HCT116 (cell line): Measurements from ENCODE around the gene ZNF532. TPM values are rescaled to one million over a fixed set of nuclear protein-coding genes. Genes with fewer than 3 reads are reported as not detected.

Experiments used
- ATAC-seq: fragments of 200-7000 bp; cut with Tn5 transposase; 2 replicates; pipeline ENCODE4 v1.9.1; 2020; ENCODE audit warnings: mild to moderate bottlenecking, moderate library complexity
- BruUV-seq: library from RNA; stranded (reverse); fragments of 400-500 nt; replicated peaks from 2 replicates; lab custom pipeline; 2021; lab: Mats Ljungman, UMichigan
- CTCF ChIA-PET: fragments of 300-600 bp; sonication (Branson Sonifier 250); formaldehyde crosslinking; loops from one replicate; lab custom pipeline; 2021; ENCODE audit warnings: antibody characterized with exemption; lab: Charles Lee
- POLR2A ChIA-PET: fragments of 300-600, 350-600 bp; sonication (Branson Sonifier 250); formaldehyde crosslinking; loops from one replicate; lab custom pipeline; 2021; ENCODE audit warnings: antibody characterized with exemption; lab: Charles Lee
- RAD21 ChIA-PET, 2 experiments: fragments of 300-600 bp; sonication (Branson Sonifier 250); formaldehyde crosslinking; loops; one replicate each; lab custom pipeline; 2023; ENCODE audit warnings: low total read pairs in 2 of 2; ENCODE audit not compliant: uncharacterized antibody in 2 of 2, unreplicated experiment in 2 of 2, low non-redundant PET in 1 of 2; lab: Charles Lee
- DNase-seq: peaks from one replicate; pipeline ENCODE4 v3.0.0-alpha.2; 2010; ENCODE audit warnings: low read depth, low spot score
- H2AFZ ChIP-seq: fragments of 200-600 bp; shearing (Covaris generic), sonication (generic); 2 replicates; pipeline ENCODE4 v1.6.1; 2017; ENCODE audit warnings: low read depth, mixed run types, mixed read lengths, antibody characterized with exemption, low read length; ENCODE audit not compliant: poor library complexity, severe bottlenecking
- H3K27ac ChIP-seq: 2 replicates; pipeline ENCODE4 v1.5.1; 2012; ENCODE audit warnings: low read depth, low read length
- H3K27me3 ChIP-seq: fragments of 200-600 bp; sonication (generic); 2 replicates; pipeline ENCODE4 v1.6.1; 2016; ENCODE audit warnings: mixed run types, low read length, mixed read lengths; ENCODE audit not compliant: insufficient read depth
- H3K36me3 ChIP-seq, 2 experiments: fragments of 200-500 bp in 1 of 2; fragments of 200-600 bp in 1 of 2; sonication (Bioruptor generic) in 1 of 2; sonication (generic) in 1 of 2; 2 replicates each; pipeline versions ENCODE4 v1.5.1 to v1.6.1; 2014 to 2016; ENCODE audit warnings: low read length in 2 of 2, inconsistent platforms in 1 of 2, mixed read lengths in 1 of 2, mixed run types in 1 of 2; ENCODE audit not compliant: insufficient read depth in 2 of 2, control insufficient read depth in 1 of 2
- H3K4me1 ChIP-seq, 2 experiments: fragments of 200-600 bp in 1 of 2; sonication (generic) in 1 of 2; 2 replicates each; pipeline versions ENCODE4 v1.5.1 to v1.6.1; 2012 to 2017; ENCODE audit warnings: low read length in 2 of 2, inconsistent platforms in 1 of 2, mild to moderate bottlenecking in 1 of 2, mixed read lengths in 1 of 2, mixed run types in 1 of 2, moderate library complexity in 1 of 2; ENCODE audit not compliant: insufficient read depth in 2 of 2, control insufficient read depth in 1 of 2
- H3K4me2 ChIP-seq: fragments of 200-600 bp; sonication (generic); 2 replicates; pipeline ENCODE4 v1.6.1; 2017; ENCODE audit warnings: mixed run types, low read length, mixed read lengths
- H3K4me3 ChIP-seq, 2 experiments: fragments of 200-600 bp in 1 of 2; sonication (generic) in 1 of 2; replicated peaks in 1 of 2; 2 replicates each; pipeline ENCODE4 v1.5.1; 2011 to 2016; ENCODE audit warnings: low read length in 2 of 2, control low read depth in 1 of 2, low read depth in 1 of 2, mild to moderate bottlenecking in 1 of 2, mixed read lengths in 1 of 2, mixed run types in 1 of 2
- H3K79me2 ChIP-seq: fragments of 200-600 bp; sonication (generic); 2 replicates; pipeline ENCODE4 v1.6.1; 2017; ENCODE audit warnings: mild to moderate bottlenecking, mixed run types, low read length, moderate library complexity, mixed read lengths; ENCODE audit not compliant: insufficient read depth
- H3K9ac ChIP-seq: fragments of 200-600 bp; sonication (generic); 2 replicates; pipeline ENCODE4 v1.6.1; 2016; ENCODE audit warnings: low read length, mixed read lengths
- H3K9me2 ChIP-seq: fragments of 200-600 bp; sonication (generic), shearing (Covaris generic); 2 replicates; pipeline ENCODE4 v1.6.1; 2017; ENCODE audit warnings: mixed run types, mild to moderate bottlenecking, moderate library complexity; ENCODE audit not compliant: insufficient read depth
- H3K9me3 ChIP-seq, 2 experiments: fragments of 200-500 bp in 1 of 2; fragments of 200-600 bp in 1 of 2; sonication (Bioruptor generic) in 1 of 2; sonication (generic) in 1 of 2; 2 replicates each; pipeline ENCODE4 v1.6.1; 2014 to 2017; ENCODE audit warnings: low read length in 2 of 2, mixed read lengths in 2 of 2, inconsistent platforms in 1 of 2, low read depth in 1 of 2, mild to moderate bottlenecking in 1 of 2, mixed run types in 1 of 2, moderate library complexity in 1 of 2; ENCODE audit not compliant: control insufficient read depth in 1 of 2, insufficient read depth in 1 of 2
- H4K20me1 ChIP-seq: fragments of 200-600 bp; sonication (generic), shearing (Covaris generic); 2 replicates; pipeline ENCODE4 v1.6.1; 2017; ENCODE audit warnings: mixed run types, mild to moderate bottlenecking, moderate library complexity; ENCODE audit not compliant: insufficient read depth
- CBX3 ChIP-seq: IDR thresholded peaks from 2 replicates; pipeline ENCODE4 v1.6.1; 2012; ENCODE audit warnings: low read depth
- EZH2phosphoT487 ChIP-seq: fragments of 200-600 bp; IDR thresholded peaks from 2 replicates; pipeline ENCODE4 v1.6.1; 2018; ENCODE audit warnings: antibody characterized with exemption, borderline replicate concordance
- MAX ChIP-seq: IDR thresholded peaks from 2 replicates; pipeline ENCODE4 v1.6.1; 2012
- POLR2AphosphoS5 ChIP-seq: IDR thresholded peaks from 2 replicates; pipeline ENCODE4 v1.6.1; 2011; ENCODE audit warnings: mild to moderate bottlenecking, low read depth, low read length, moderate library complexity
- SIN3A ChIP-seq: IDR thresholded peaks from 2 replicates; pipeline ENCODE4 v1.6.1; 2012; ENCODE audit warnings: low read depth
- YY1 ChIP-seq: IDR thresholded peaks from 2 replicates; pipeline ENCODE4 v1.6.1; 2011; ENCODE audit warnings: low read length, low read depth, moderate library complexity, mild to moderate bottlenecking; ENCODE audit not compliant: insufficient replicate concordance; ENCODE audit errors: extremely low read depth
- intact Hi-C: fragments of 100-400 bp; cut with micrococcal nuclease; formaldehyde crosslinking; loops from 2 replicates; pipeline ENCODE4 v1.10.0; 2022
- total RNA-seq: library from RNA; stranded (reverse); gene quantifications from one replicate; pipeline ENCODE4 v1.2.1, GENCODE V29; 2021; ENCODE audit not compliant: unreplicated experiment
- TF ChIP-seq, protein P1 (sequence below), 3 experiments: fragments of 200-600 bp in 1 of 3; sonication (generic) in 1 of 3; IDR thresholded peaks in 2 of 3; conservative IDR thresholded peaks in 1 of 3; 2 replicates each; pipeline ENCODE4 v1.5.1; 2012 to 2017; ENCODE audit warnings: low read depth in 2 of 3, low read length in 2 of 3, antibody characterized with exemption in 1 of 3, borderline replicate concordance in 1 of 3, control low read depth in 1 of 3, mild to moderate bottlenecking in 1 of 3, mixed read lengths in 1 of 3, mixed run types in 1 of 3, moderate library complexity in 1 of 3; ENCODE audit not compliant: insufficient read depth in 1 of 3
- TF ChIP-seq, protein P2 (sequence below): IDR thresholded peaks from 2 replicates; pipeline ENCODE4 v1.6.1; 2011; ENCODE audit warnings: mild to moderate bottlenecking, low read length, moderate library complexity; ENCODE audit not compliant: insufficient replicate concordance; ENCODE audit errors: extremely low read depth

ZNF532 gene
- total RNA-seq, 1 experiment from 2014 or later, result 11.6 TPM

DNA sequence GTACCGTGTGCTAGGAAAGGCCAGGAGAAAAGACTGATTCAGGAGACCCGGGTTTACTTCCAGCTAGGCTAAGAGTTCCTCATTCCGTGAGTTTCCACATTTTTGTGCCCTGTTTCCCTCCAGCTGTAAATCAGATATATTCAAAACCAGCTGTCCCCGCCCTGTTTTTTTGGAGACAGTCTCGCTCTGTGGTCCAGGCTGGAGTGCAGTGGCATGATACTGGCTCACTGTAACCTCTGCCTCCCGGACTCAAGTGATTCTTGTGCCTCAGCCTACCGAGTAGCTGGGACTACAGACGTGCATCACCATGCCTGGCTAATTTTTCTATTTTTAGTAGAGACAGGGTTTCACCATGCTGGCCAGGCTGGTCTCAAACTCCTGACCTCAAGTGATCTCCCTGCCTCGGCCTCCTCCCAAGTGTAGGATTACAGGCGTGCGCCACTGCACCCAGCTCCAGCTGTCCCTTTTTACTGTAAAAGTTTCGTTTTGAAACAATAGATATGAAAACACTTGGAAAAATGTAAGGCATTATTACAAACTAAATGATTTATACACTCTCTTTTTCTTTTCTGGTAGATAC is 162.2 kb downstream of the ZNF532 start (continued):
- TF ChIP-seq, protein P1, sequence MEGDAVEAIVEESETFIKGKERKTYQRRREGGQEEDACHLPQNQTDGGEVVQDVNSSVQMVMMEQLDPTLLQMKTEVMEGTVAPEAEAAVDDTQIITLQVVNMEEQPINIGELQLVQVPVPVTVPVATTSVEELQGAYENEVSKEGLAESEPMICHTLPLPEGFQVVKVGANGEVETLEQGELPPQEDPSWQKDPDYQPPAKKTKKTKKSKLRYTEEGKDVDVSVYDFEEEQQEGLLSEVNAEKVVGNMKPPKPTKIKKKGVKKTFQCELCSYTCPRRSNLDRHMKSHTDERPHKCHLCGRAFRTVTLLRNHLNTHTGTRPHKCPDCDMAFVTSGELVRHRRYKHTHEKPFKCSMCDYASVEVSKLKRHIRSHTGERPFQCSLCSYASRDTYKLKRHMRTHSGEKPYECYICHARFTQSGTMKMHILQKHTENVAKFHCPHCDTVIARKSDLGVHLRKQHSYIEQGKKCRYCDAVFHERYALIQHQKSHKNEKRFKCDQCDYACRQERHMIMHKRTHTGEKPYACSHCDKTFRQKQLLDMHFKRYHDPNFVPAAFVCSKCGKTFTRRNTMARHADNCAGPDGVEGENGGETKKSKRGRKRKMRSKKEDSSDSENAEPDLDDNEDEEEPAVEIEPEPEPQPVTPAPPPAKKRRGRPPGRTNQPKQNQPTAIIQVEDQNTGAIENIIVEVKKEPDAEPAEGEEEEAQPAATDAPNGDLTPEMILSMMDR (IDR thresholded peaks at IDR 0.05 in 2 of 3, conservative IDR thresholded peaks at IDR 0.05 in 1 of 3; ENCODE audit: borderline replicate concordance in 1 of 3, insufficient read depth in 1 of 3, low read depth in 2 of 3, low read length in 2 of 3), result no peak
- TF ChIP-seq MAX, result no peak
- TF ChIP-seq, protein P2, sequence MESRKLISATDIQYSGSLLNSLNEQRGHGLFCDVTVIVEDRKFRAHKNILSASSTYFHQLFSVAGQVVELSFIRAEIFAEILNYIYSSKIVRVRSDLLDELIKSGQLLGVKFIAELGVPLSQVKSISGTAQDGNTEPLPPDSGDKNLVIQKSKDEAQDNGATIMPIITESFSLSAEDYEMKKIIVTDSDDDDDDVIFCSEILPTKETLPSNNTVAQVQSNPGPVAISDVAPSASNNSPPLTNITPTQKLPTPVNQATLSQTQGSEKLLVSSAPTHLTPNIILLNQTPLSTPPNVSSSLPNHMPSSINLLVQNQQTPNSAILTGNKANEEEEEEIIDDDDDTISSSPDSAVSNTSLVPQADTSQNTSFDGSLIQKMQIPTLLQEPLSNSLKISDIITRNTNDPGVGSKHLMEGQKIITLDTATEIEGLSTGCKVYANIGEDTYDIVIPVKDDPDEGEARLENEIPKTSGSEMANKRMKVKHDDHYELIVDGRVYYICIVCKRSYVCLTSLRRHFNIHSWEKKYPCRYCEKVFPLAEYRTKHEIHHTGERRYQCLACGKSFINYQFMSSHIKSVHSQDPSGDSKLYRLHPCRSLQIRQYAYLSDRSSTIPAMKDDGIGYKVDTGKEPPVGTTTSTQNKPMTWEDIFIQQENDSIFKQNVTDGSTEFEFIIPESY, result no peak
- TF ChIP-seq CBX3, result no peak
- TF ChIP-seq YY1, result no peak
- TF ChIP-seq POLR2AphosphoS5, result no peak

DNA sequence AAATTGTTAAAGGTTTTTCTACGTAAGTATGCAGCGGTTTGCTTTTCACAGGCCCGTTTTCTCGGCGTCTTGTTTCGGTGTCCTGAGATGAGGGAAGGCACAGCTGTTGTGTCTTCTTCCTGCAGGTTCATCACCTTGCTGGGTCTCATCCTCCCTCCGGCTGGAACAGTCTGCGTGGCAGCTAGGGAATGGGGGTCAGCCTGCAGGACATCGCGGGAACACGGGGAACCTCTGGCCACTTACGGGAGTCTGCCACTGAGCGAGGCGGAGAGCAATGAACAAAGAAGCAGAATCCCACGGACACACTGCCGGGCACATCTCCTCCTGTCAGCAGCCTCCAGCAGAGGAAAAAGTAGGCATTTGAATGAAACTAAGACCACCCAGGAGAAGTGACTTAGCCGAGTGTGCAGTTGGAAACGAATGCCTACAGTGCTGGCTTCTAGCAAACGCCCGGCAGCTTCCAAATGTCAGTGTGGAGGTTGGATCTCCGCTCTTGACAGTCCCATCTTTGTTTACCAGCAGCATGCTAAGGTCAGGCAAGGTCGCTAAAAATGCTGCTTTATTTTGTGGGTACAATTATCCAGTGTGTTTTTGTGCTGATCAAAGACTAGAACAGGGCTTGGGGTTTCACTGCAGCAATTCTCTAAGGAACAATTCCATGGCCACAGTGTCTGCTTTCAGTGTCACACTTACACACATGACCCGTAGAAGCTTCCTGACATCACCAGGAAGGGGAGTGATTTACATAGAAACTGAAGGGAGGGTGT is 165.2 kb downstream of the ZNF532 start:
- Histone ChIP-seq H3K36me3 (no peaks in the 10 kb centered on the region), H3K79me2 (no peaks in the 10 kb centered on the region), H3K27ac (no peak overlapping the region), H3K27me3 (no peaks in the 10 kb centered on the region), H3K4me2 (no peak overlapping the region), H3K9ac (no peak overlapping the region), H3K4me3 (no peak overlapping the region), H3K9me3 (no peaks in the 10 kb centered on the region), H3K4me1 (no peaks in the 10 kb centered on the region), H3K9me2 (no peaks in the 10 kb centered on the region), H2AFZ (no peak overlapping the region), H4K20me1 (no peaks in the 10 kb centered on the region)
- BruUV-seq, result no TSS peak
- ChIA-PET POLR2A (no interaction called here), RAD21 (no interaction called here), CTCF (no interaction called here)
- no peak for ATAC-seq
- TF ChIP-seq, protein P1 (IDR thresholded peaks at IDR 0.05 in 2 of 3, conservative IDR thresholded peaks at IDR 0.05 in 1 of 3; ENCODE audit: borderline replicate concordance in 1 of 3, insufficient read depth in 1 of 3, low read depth in 2 of 3, low read length in 2 of 3), result no peak
- no peak for TF ChIP-seq EZH2phosphoT487
- no peak for TF ChIP-seq SIN3A
- intact Hi-C loops, result no loop called here
- DNase-seq, result no peak
